Natural killer cell (primary cell): ENCODE data around the gene PFKFB2. TPM values are rescaled to one million over a fixed set of nuclear protein-coding genes. Genes with fewer than 3 reads are reported as not detected.

Source experiments
- ATAC-seq, 3 donors: fragments of 150-1000 bp in 2 of 3; fragments of 200-7000 bp in 1 of 3; cut with Tn5 transposase; 1 replicate in 1 of 3; 2 replicates in 2 of 3; pipeline ENCODE4 v1.10.0; 2021; ENCODE audit warnings: mild to moderate bottlenecking in 2 of 3, moderate library complexity in 2 of 3
- DNase-seq, 2 donors: peaks; one replicate each; pipeline versions ENCODE4 v3.0.0 to v3.0.0-alpha.2; 2013 to 2021; ENCODE audit warnings: mixed read lengths in 1 of 2
- H3K27ac ChIP-seq: one replicate; pipeline ENCODE4 v1.5.1; 2013; ENCODE audit warnings: mild to moderate bottlenecking, low read length
- H3K27me3 ChIP-seq: one replicate; pipeline ENCODE4 v1.6.1; 2013; ENCODE audit warnings: low read length; ENCODE audit not compliant: control insufficient read depth, insufficient read depth
- H3K36me3 ChIP-seq: one replicate; pipeline ENCODE4 v1.6.1; 2013; ENCODE audit warnings: low read length; ENCODE audit not compliant: control insufficient read depth, insufficient read depth
- H3K4me1 ChIP-seq: one replicate; pipeline ENCODE4 v1.6.1; 2013; ENCODE audit warnings: low read length; ENCODE audit not compliant: control insufficient read depth, insufficient read depth
- H3K4me3 ChIP-seq: one replicate; pipeline ENCODE4 v1.5.1; 2013; ENCODE audit warnings: low read length
- H3K9me3 ChIP-seq: one replicate; pipeline ENCODE4 v1.6.1; 2013; ENCODE audit warnings: low read length; ENCODE audit not compliant: control insufficient read depth, insufficient read depth
- H3K27ac Mint-ChIP-seq, 2 donors: one replicate each; pipeline ENCODE4 v1.8.0; 2022; ENCODE audit warnings: mild to moderate bottlenecking in 2 of 2, mixed read lengths in 2 of 2, moderate library complexity in 1 of 2
- H3K27me3 Mint-ChIP-seq, 2 donors: one replicate each; pipeline ENCODE4 v1.8.0; 2022; ENCODE audit warnings: low read depth in 2 of 2, mixed read lengths in 2 of 2
- H3K36me3 Mint-ChIP-seq: one replicate; pipeline ENCODE4 v1.8.0; 2022; ENCODE audit warnings: mixed read lengths
- H3K4me1 Mint-ChIP-seq, 2 donors: one replicate each; pipeline ENCODE4 v1.8.0; 2022; ENCODE audit warnings: mixed read lengths in 2 of 2
- H3K4me3 Mint-ChIP-seq: one replicate; pipeline ENCODE4 v1.8.0; 2022; ENCODE audit warnings: mild to moderate bottlenecking, moderate library complexity, mixed read lengths
- H3K9me3 Mint-ChIP-seq, 2 donors: one replicate each; pipeline ENCODE4 v1.8.0; 2022; ENCODE audit warnings: mixed read lengths in 2 of 2
- CTCF ChIP-seq: fragments of 200-600 bp; IDR thresholded peaks from one replicate; pipeline ENCODE4 v1.8.0; 2022; ENCODE audit warnings: antibody characterized with exemption
- WGBS: methylation state at CpG from one replicate; pipeline ENCODE4 v1.1.7; 2013; ENCODE audit warnings: missing lambda C conversion rate; ENCODE audit not compliant: insufficient coverage; 5-methylcytosine and 5-hydroxymethylcytosine counted together
- intact Hi-C: fragments of 100-400 bp; cut with micrococcal nuclease; formaldehyde crosslinking; loops from one replicate; pipeline ENCODE4 v1.14.2; 2022
- total RNA-seq, 4 donors: library from RNA; stranded (reverse); fragments of 120-200 nt in 1 of 4; gene quantifications; one replicate each; pipeline versions ENCODE4 v1.2.3 to v1.2.4, GENCODE V29; 2013 to 2022

Gene PFKFB2
- total RNA-seq, 3 donors from 2014 or later (not counting 1 experiment from before 2014, with no cell fraction given), result 5.3 to 8.5 (median 7.4) TPM

GRCh38 chr1:207088701-207089626 is 35.9 kb downstream of the PFKFB2 start, which contains the start of gene C4BPB:
Gene C4BPB, plus strand, starts transcription at chr1:207088860. Its CDS starts 672 bp downstream, at chr1:207089532.
- Mint-ChIP-seq H3K9me3 (no peaks in the 10 kb centered on the region), H3K27me3 (peaks cover 14 to 25% of the 10 kb centered on the region in 2 donors), H3K4me1 (peaks cover 7 to 13% of the 10 kb centered on the region in 2 donors), H3K27ac (no peak within 1 kb of the TSS), H3K4me3 (peak within 1 kb of the TSS; percentile 58), H3K36me3 (no peaks in the 10 kb centered on the region)
- Histone ChIP-seq H3K9me3 (no peaks in the 10 kb centered on the region), H3K36me3 (no peaks in the 10 kb centered on the region), H3K27ac (no peak within 1 kb of the TSS), H3K27me3 (peaks cover 8% of the 10 kb centered on the region), H3K4me1 (no peaks in the 10 kb centered on the region), H3K4me3 (no peak within 1 kb of the TSS)
- intact Hi-C loops, result no loop called here
- peak in 1 of 2 donors; percentile 78 for DNase-seq
- TF ChIP-seq CTCF, result no peak
- WGBS, result 59% methylated on average over 7 of the region's 9 CpGs
- ATAC-seq, result peak in 2 of 3 donors; percentile 21 to 45

GRCh38 chr1:207089627-207090355 is 36.7 kb downstream of the PFKFB2 start:
- H3K36me3 ChIP-seq, result no peaks in the 10 kb centered on the region
- intact Hi-C loops, result no loop called here
- DNase-seq, result no peak
- Mint-ChIP-seq H3K36me3 (no peaks in the 10 kb centered on the region), H3K27me3 (peaks cover 12 to 23% of the 10 kb centered on the region in 2 donors), H3K9me3 (no peaks in the 10 kb centered on the region), H3K27ac (no peak overlapping the region), H3K4me1 (peaks cover 3 to 9% of the 10 kb centered on the region in 2 donors), H3K4me3 (peak overlapping the region; percentile 58)
- TF ChIP-seq CTCF, result no peak
- 95% methylated on average over 16 of the region's 17 CpGs for WGBS
- no peak overlapping the region for H3K27ac ChIP-seq
- no peaks in the 10 kb centered on the region for H3K4me1 ChIP-seq
- peaks cover 2% of the 10 kb centered on the region for H3K27me3 ChIP-seq
- H3K4me3 ChIP-seq, result no peak overlapping the region
- no peaks in the 10 kb centered on the region for H3K9me3 ChIP-seq
- ATAC-seq, result no peak

- Histone ChIP-seq H3K27me3 (peaks cover 2% of the 10 kb centered on the region), H3K4me1 (no peaks in the 10 kb centered on the region), H3K36me3 (no peaks in the 10 kb centered on the region), H3K27ac (no peak overlapping the region), H3K4me3 (no peak overlapping the region), H3K9me3 (no peaks in the 10 kb centered on the region)
- no peak for TF ChIP-seq CTCF
- H3K9me3 Mint-ChIP-seq, result no peaks in the 10 kb centered on the region
- no peak overlapping the region for H3K4me3 Mint-ChIP-seq
- H3K36me3 Mint-ChIP-seq, result no peaks in the 10 kb centered on the region
- peaks cover 13 to 35% of the 10 kb centered on the region in 2 donors for H3K27me3 Mint-ChIP-seq
- H3K4me1 Mint-ChIP-seq, result peaks cover 0 to 6% of the 10 kb centered on the region in 2 donors
- 85% methylated on average over 4 of the region's 4 CpGs for WGBS
- no peak for DNase-seq
- no peak overlapping the region for H3K27ac Mint-ChIP-seq
- intact Hi-C loops, result no loop called here
- ATAC-seq, result no peak
These were observed 38.3 kb downstream of the PFKFB2 start for GRCh38 chr1:207091200-207091908.
